Lower leg skin (tissue), 4 donors: Measurements from ENCODE around the gene SLC9A9. TPM values are rescaled to one million over a fixed set of nuclear protein-coding genes. Genes with fewer than 3 reads are reported as not detected.

Experiments used
- DNase-seq, 2 donors: peaks; one replicate each; pipeline ENCODE4 v3.0.0-alpha.2; 2019; ENCODE audit warnings: low spot score in 2 of 2
- H3K4me3 ChIP-seq: fragments of 200-600 bp; sonication (generic); 2 replicates; pipeline ENCODE4 v1.5.1; 2017; ENCODE audit warnings: mild to moderate bottlenecking, low read depth; ENCODE audit not compliant: poor library complexity, severe bottlenecking
- POLR2A ChIP-seq, 2 donors: fragments of 450-650 bp; IDR thresholded peaks; one replicate each; pipeline ENCODE4 v1.6.1; 2016 to 2017; ENCODE audit warnings: antibody characterized with exemption in 2 of 2, mild to moderate bottlenecking in 1 of 2, moderate library complexity in 1 of 2
- WGBS, 2 donors: methylation state at CpG; one replicate each; pipeline ENCODE4 v1.1.5; 2018; 5-methylcytosine and 5-hydroxymethylcytosine counted together
- intact Hi-C: fragments of 100-400 bp; cut with DNase I; formaldehyde crosslinking; loops from one replicate; pipeline ENCODE4 v1.15.0; 2023; ENCODE audit warnings: low total_unique reads
- total RNA-seq, 4 donors: library from RNA; depleted of rRNA; stranded (reverse); fragments of >200 nt; gene quantifications; one replicate each; pipeline ENCODE4 v1.1.0, GENCODE V29; 2016
- TF ChIP-seq, protein P1 (sequence below), 3 donors: fragments of 450-650 bp; IDR thresholded peaks; one replicate each; pipeline ENCODE4 v1.5.1; 2016; ENCODE audit warnings: antibody characterized with exemption in 3 of 3, mild to moderate bottlenecking in 3 of 3, moderate library complexity in 2 of 3

The SLC9A9 gene
- total RNA-seq, 4 donors from 2014 or later: 14.6 to 40.8 (median 23.7) TPM

DNA sequence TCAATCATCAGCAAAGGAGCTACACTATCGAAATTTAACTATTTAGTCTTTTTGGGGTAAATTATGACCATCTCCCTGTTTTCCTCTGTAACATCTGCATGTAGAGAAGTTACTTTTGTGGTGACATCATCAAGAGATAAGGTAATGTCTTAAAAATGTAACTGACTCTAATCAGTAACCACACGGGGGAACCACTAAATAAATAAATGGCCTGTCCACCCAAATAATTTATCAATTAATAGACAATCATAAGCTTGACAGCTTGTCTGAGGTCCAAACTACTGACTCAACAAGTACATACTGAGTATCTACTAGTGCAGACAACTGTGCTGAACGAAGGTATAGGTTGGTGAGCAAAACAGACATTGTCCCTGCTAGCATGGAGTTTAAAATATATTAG, 219.3 kb downstream of the SLC9A9 start:
- intact Hi-C loops: no loop called here
- 74 to 87% methylated on average over 3 of the region's 3 CpGs for WGBS, 2 donors
- DNase-seq: no peak
- TF ChIP-seq, protein P1, sequence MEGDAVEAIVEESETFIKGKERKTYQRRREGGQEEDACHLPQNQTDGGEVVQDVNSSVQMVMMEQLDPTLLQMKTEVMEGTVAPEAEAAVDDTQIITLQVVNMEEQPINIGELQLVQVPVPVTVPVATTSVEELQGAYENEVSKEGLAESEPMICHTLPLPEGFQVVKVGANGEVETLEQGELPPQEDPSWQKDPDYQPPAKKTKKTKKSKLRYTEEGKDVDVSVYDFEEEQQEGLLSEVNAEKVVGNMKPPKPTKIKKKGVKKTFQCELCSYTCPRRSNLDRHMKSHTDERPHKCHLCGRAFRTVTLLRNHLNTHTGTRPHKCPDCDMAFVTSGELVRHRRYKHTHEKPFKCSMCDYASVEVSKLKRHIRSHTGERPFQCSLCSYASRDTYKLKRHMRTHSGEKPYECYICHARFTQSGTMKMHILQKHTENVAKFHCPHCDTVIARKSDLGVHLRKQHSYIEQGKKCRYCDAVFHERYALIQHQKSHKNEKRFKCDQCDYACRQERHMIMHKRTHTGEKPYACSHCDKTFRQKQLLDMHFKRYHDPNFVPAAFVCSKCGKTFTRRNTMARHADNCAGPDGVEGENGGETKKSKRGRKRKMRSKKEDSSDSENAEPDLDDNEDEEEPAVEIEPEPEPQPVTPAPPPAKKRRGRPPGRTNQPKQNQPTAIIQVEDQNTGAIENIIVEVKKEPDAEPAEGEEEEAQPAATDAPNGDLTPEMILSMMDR (IDR thresholded peaks at IDR 0.05): no peak
- TF ChIP-seq POLR2A (IDR thresholded peaks at IDR 0.05): no peak
- H3K4me3 ChIP-seq: no peak overlapping the region

DNA sequence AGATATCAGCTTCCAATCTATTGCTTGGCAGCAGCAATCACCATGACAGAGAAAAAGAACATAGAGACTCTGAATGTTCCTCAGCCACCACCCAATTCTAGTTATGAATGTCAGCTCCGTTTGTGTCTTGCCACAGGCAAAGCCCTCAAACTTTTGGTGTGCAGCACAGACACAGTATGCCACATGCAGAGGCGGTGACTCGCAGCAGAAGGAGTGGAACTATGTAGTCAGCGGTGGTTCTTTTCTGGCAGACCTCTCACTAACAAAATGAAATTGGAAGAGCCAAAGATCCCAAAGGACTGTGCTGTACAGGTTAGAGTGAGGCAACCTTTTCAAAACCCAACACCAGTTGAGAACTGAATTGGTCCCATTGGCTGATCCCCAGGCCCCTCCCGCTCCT, 220.9 kb downstream of the SLC9A9 start:
- no peak for DNase-seq
- no peak for TF ChIP-seq POLR2A (IDR thresholded peaks at IDR 0.05)
- TF ChIP-seq, protein P1 (IDR thresholded peaks at IDR 0.05): no peak
- no peak overlapping the region for H3K4me3 ChIP-seq
- intact Hi-C loops: no loop called here
- 70 to 94% methylated on average over 5 of the region's 5 CpGs for WGBS, 2 donors

DNA sequence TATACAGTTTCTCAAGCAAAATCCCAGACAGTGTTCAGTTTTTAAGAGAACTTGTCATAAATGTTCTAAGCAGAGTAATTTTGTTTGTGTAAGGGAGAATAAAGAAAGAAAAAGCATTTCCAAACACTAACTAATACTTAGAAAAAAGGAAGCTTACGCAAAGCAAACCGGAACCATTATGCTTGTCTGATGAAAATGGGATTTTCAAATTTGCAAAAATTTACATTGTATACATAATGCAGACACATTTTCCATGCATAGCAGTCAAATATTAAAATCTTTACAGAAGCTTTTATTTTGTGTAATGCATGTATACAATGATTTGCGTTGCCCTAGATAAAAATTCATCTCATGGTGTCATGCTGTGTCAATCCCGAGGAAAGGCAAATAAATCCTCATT, 229.0 kb downstream of the SLC9A9 start:
- WGBS, 2 donors: 93 to 97% methylated on average over 4 of the region's 4 CpGs

DNA sequence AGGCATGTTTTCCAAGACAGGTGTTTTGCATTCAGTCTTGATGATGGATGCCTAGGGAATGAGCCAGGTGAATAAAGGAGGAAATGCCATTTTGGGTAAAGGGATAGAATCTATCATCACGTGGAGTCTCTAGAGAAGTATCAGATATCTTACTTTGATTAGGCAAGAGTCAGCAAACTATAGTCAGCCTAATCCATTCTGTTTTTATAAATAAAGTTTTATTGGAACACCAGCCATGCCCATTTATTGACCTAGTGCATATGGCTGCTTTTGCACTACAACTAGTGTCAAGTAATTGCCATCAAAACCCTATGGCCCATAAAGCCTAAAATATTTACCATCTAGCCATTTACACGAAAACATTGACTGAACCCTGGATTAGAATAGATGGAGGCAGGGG, 231.2 kb downstream of the SLC9A9 start:
- intact Hi-C loops: no loop called here
- DNase-seq: no peak
- no peak overlapping the region for H3K4me3 ChIP-seq
- WGBS, 2 donors: 89 to 93% methylated on average over 2 of the region's 2 CpGs
- TF ChIP-seq, protein P1 (IDR thresholded peaks at IDR 0.05): no peak
- no peak for TF ChIP-seq POLR2A (IDR thresholded peaks at IDR 0.05)

More for the DNA sequence above, 229.0 kb downstream of the SLC9A9 start:
- intact Hi-C loops: no loop called here
- no peak for DNase-seq
- TF ChIP-seq POLR2A (IDR thresholded peaks at IDR 0.05): no peak
- TF ChIP-seq, protein P1 (IDR thresholded peaks at IDR 0.05): no peak
- no peak overlapping the region for H3K4me3 ChIP-seq

DNA sequence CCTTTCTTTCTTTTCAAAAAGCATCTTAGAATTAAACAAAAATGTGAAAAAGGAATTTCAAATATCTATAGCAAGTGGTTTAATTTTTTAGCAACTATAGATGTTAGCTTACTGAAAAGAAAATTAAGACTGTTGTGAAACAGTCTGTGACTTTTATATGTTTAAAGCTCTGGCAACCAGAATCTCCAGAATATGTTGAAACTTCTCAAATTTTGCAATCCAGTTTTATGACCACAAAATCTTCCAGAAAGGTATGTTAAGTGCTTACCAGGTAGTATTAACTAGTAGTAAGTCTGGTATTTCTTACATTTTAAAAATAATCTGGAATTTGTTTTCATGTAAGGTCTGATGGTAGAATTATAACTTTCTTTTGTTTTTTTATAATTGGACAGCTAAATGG, 235.0 kb downstream of the SLC9A9 start:
- intact Hi-C loops: no loop called here
- no peak overlapping the region for H3K4me3 ChIP-seq
- TF ChIP-seq, protein P1 (IDR thresholded peaks at IDR 0.05): no peak
- TF ChIP-seq POLR2A (IDR thresholded peaks at IDR 0.05): no peak

DNA sequence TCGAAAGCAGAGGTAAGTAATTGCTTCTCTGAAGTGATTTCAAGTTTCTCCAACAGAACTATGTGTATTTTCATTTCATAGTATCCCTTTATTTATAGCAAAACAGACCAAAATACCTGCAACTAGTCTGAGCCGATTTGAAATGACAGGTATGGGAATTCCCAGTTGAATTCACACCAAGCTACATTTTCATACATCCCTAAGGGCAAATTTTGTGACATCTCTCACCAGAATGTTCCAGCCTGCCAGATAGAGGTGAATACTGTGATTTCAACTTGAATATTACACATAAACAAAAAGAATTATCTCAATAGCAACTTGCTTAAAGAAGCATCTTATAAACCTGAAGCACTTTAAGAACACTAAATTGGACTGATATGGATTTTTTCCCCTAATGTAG, 235.7 kb downstream of the SLC9A9 start:
- 62 to 68% methylated on average over 2 of the region's 2 CpGs for WGBS, 2 donors
- intact Hi-C loops: no loop called here
- TF ChIP-seq, protein P1 (IDR thresholded peaks at IDR 0.05): no peak
- no peak for TF ChIP-seq POLR2A (IDR thresholded peaks at IDR 0.05)
- H3K4me3 ChIP-seq: no peak overlapping the region
- DNase-seq: no peak

More for the DNA sequence above, 235.0 kb downstream of the SLC9A9 start:
- no peak for DNase-seq
